ENCODE results near the gene CCDC92B.

- TF ChIP-seq CTCF (IDR thresholded peaks at IDR 0.05), result no peak
- no peak for TF ChIP-seq POLR2A (IDR thresholded peaks at IDR 0.05)
Observed at GRCh38 chr17:2700030-2700490, 49.4 kb downstream of the CCDC92B start.
